Activated naive CD8-positive, alpha-beta T cell treated with anti-CD3 and anti-CD28 coated beads, Interleukin-2, amount 50 U/mL, for 16 hours (primary cell): ENCODE data around the gene IL15RA.
"Not testable (repeated sequence)": the region's sequence is repeated elsewhere in the genome, so short reads cannot be mapped to it uniquely, and the experiment has no call there.

Source experiments
- DNase-seq: peaks from one replicate; pipeline ENCODE4 v3.0.0-alpha.2; 2020; ENCODE audit warnings: low read depth, low spot score

The IL15RA gene

DNA sequence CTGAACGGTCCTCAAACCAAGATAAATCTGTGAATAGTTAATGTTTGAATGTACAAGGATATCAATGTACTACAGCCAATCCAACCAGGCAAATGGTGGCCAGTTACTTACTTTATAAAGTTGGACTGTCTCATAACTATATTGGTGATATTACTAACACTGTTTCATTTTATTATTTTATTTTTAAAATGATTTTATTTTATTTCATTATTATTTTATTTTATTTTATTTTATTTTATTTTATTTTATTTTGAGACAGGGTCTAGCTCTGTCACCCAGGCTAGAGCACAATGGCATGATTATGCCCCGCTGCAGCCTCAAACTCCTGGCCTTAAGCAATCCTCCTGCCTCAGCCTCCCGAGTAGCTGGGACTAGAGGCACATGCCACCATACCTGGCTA is 6.8 kb downstream of the IL15RA start:
- no peak for DNase-seq

DNA sequence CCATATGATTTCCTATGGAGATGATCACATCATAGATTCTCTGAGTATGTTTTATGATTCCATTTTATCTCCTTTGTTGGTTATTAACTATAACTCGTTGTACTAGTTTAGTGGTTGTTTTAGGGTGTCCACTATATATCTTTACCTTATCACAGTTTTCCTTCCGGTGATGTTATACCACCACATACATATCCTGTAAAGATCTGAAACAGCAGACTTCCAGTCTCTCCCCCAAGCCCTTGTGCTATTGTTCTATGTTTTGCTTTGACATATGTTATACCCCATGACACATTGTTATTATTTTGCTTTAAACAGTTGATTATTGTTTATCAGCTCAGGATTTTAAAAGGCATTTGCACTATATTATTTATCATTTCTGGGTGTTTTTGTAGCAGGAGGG is 7.3 kb downstream of the IL15RA start:
- no peak for DNase-seq

DNA sequence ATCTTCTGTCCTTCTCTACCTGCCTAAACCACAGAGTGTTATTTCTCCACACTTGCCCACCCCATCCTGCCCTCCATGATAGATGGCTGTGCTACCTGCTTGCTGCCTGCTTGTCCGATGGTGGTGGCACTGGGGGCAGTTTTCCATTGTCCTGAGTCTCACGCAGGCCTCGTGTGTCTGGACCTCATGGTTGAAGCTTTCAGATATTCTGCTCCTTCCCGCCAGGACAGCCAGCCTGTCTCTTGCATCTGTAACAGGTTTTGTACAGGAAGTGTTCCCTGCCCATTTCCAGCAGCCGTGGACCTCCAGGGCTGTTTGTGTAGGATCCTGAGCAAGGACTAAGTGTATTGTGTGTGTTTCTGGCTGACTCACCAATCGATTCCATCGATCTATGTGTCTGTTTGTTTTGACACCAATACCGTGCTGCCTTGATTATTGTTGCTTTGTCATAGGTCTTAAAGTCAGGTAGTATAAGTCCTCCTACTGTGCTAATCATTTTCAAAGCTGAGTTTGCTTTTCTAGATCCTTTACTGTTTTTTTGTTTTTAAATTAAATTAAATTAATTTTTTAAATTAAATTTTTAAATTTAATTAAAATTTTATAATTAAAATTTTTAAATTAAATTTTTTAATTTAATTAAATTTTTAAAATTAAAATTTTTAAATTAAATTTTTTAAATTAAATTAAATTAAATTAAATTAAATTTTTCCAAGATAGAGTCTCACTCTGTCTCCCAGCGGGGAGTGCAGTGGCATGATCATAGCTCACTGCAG is 8.5 kb downstream of the IL15RA start:
- no peak for DNase-seq

DNA sequence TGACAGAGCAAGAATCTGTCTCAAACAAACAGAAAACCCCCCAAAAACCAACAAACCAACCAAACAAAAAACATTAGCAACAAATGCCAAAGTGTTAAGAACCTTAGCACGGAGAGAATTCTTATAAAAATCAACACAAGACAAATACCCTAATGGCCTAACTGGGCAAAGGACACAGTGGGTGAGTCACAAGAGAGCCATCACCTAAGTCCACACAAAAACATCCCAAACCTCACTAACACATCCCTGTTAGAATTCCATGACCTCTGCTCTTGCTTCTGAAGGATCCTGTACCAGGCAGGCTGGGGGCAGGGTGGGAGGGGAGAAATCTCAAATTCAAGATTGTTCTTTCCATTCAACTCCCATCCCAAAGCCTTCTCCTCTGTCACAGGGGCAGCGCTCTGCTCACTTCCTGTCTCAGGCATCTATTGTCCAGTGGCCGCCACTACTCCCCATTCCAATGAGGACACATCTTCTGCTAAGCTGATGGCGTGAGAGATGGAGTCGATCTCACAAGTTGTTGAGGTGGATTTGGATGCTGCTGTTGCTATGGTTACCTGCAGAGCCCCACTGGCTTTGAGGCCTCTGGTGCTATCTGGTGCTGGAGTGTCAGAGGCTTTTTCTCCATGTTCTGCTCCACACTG is 9.2 kb downstream of the IL15RA start:
- DNase-seq = no peak

DNA sequence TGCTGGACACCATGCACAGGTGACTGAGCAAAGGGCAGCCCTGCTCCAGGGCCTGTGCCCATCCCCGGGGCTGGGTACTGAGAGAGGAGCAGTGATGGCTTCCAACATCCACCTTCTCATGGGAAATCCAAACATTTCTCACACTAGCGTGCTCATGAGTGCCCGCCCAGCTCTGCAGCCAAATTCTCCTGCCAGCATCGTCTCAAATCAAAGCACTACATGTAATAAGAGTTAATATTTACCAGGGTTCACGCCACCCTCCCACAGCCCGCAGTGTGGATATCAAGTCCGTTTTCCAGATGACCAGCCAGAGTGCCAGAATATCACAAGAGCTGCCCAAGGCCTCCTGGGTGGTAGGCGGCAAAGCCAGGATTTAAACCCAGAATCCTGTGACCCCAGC is 12.1 kb downstream of the IL15RA start:
- no peak for DNase-seq

DNA sequence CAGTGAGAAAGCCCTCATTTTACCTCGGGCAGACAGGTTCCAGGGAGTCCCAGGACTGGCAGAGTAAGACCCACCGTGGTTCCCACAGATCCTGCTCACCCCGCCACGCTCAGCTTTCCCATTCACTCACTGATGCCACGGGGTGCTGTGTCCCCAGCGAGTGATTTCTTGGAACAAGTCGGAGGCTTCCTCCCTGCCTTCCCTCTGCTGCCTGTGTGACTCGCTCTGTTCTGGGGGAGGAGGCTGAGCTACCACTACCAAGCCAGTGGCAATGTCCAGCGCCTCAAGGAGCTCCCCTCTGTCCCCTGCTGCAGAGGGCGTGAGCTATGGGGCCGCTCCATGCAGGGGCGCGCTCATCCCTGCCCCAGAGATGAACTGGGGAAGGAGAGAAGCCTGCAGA is 12.6 kb downstream of the IL15RA start:
- DNase-seq = no peak

DNA sequence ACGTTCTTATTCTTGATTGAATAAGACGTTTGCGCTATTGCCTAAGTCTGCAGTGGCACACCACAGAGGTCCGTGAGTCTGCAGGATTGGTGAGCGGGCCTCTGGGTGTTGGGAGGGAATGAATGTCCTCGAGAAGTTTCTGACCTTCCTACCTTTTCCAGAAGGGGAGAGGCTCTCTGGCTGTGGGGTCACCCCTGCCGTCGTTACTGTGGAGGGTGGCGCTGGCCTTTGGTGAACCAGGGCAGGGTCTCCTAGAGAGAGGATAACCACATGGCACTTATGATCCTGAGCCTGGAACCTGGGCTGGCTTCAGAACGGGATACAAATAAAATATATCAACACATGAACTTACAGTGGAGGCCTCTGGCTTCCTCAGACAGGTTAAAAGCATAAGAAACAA is 13.8 kb downstream of the IL15RA start:
- DNase-seq = no peak

DNA sequence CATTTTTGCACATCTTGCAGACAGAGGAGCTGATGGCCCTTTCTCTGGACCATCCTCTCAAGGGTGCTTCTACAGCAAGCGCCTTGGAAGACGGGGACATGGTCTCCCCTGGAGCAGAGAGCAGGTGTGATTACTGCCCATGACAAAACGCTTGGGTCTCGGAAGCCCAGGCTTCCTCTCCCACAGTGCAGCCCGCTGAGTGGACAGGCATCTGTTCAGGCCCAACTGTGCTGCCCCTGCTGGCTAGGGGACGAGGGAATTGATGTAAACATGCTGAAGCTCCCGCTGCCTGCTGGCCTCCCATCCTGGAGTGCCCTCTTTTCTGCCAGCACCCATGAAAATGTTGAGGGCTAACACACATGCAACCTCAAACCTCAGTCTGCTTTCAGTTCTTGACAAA is 14.3 kb downstream of the IL15RA start:
- DNase-seq = no peak

DNA sequence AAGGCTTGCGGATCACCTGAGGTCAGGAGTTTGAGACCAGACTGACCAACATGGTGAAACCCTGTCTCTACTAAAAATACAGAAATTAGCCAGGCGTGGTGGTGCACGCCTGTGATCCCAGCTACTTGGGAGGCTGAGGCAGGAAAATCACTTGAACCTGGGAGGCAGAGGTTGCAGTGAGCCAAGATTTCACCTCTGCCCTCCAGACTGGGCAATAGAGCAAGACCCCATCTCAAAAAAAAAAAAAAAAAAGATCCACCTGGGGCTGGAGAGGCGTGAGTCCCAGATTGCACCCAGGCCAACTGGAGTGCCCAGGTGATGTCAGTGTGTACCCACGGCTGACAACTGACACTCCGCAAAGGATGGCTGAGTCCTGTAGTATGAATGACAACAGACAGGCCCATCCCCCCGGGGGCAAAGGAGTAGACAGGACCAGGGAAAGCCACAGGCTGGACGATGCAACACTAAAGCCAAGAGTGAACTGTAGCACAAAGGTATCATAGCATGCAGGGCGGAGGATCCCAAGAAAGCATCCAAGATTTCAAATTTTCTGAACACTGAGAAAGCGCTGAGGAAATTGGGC is 14.9 kb downstream of the IL15RA start:
- not testable (repeated sequence) for DNase-seq

DNA sequence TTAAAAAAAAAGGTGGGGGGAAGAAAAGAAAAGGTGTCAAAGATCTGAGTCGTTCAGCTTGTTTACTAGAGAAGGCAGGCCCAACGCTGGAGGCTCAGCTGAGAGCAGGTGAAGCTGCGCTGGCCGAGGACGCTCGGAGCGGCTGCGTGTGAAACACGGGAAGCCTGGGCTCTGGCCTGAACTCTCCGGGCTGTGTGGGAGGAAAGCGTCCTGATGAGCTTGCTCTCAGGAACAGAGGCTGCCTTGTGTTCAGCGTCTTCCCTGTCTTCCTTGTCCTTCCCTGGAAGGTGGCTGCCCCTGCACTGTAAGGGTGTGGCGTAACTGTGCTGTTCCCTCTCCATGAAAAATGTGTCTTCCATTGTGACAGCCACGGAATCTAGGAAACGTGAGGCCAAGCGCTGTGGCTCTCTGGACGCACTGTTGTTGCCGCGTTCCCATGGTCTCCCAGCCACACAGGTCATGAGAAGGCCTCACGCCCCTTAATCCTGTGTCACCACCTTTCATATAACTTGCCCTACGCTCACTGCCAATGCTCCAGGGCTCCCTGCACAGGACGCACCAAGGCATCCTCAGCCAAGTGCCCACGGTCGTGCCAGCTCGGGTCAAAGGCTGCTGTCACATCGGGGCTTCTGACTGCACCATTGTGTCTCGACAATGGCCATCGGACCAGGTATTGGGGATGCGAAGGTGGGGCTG is 15.8 kb downstream of the IL15RA start:
- DNase-seq = no peak

DNA sequence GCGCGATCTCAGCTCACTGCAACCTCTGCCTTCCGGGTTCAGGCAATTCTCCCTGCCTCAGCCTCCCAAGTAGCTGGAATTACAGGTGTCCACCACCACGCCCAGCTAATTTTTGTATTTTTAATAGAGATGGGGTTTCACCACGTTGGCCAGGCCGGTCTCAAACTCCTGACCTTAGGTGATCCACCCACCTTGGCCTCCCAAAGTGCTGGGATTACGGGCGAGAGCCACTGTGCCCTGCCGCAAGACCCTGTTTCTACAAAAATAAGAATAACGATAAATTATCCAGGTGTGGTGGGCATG is 16.4 kb downstream of the IL15RA start:
- not testable (repeated sequence) for DNase-seq

DNA sequence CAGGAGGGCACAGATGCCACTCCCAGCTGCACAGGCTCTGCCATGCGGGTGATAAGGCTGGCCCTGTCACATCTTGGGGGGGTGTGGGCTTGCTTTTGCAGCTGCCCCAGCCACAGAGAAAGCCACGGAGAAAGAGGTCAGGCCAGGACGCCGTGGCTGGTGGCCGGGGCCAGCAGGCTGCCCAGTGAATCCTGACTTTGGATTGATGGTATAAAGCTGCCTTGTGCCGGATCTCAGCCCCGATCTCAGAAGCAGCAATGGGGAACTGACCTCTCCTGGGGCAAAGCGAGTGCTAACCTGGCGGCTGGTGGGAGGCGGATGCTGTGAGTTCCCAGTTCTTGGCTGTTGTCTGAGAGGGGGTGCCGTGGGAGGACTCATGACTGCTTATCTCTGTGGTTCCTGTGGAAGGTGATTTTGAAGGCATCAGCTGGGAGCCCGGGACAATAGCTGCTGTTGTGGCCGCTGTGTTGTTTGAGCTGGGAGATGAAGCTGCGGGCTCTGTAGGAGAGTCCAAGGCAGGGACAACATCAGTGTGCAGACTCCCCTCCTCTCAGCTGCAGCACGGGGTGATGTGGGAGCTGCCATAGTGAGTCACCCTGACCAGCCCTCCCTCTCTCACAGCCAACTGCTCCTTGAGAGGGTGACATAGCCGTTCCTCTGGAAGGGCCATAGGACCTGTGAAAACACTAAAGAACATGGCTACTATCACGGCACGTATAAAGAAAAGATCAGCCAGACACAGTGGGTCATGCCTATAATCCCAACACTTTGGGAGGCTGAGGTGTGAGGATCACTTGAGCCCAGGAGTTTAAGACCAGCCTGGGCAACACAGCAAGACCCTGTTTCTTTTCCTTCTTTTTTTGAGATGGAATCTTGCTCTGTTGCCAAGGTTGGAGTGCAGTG is 17.0 kb downstream of the IL15RA start:
- no peak for DNase-seq

DNA sequence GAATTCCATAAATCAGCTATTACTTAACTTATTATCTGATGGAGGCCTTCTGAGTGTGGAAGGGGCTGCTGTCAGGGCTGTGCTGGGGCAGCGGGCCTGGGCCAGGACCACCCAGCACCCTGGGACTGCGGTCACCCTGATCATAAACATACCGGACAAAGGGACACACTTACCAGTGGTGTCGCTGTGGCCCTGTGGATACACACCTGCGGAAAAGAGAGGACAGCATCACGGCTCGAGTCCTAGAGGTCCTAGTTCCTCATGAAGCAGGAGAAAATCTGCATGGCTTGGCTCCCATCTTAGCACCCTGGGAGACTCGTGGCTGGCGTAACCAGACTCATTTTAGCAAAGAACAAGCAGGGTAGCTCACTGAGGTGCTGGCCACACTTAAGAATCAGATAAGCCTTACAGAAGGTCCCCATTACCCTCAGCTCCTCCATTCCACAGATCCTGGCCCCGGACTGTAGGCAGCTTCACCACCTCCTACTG is 17.7 kb downstream of the IL15RA start:
- DNase-seq = no peak

DNA sequence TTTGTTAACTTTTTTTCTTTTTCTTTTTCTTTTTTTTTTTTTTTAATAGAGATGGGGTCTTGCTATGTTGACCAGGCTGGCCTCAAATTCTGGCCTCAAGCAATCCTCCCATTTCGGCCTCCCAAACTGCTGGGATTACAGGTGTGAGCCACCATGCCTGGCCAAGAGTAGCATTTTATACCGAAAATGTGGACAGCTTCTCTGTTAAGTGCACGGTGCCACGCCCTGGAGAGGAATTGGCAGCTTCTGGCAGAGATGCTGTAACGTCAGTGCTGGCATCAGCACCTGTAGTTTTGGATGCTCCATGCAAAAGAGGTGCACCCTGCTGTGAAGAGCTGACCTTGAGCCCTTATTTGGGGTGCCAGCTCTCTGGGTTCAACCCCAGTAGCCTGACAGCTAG is 18.2 kb downstream of the IL15RA start:
- no peak for DNase-seq

DNA sequence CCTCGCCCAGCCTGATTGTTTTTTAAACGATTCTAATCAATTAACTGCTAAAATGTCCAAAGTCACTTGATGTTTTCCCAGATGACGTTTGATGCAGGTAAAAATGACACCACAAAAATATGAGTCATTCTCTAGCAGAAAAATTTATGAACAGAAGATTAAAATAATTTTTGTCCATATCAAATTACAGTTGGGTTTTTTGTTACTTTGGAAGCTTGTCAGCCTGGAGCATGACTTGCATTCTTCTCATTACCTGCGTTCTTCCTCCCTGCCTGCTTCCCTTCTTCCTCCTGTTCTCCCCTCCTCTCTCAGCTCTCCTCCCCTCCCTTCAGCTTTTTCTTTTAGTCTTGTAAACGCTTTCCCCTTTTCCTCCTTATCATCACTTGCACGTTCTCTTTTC is 18.7 kb downstream of the IL15RA start:
- no peak for DNase-seq

DNA sequence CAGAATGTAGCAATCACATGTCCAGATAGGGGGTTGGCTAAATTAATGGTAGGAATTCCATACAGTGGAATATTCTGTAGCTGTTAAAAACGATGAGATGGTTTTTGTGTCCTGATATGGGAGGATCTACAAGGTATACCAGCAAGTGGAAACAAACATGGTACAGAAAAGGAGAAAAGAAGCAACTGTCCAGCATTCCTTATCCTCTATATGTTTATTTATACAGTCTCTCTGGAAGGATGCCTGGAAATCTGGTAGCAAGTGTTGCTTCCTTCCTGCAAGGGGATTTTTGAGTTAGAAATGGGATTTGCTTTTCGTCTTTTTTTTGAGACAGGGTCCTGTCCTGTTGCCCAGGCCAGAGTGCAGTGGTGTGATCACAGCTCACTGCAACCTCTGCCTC is 19.3 kb downstream of the IL15RA start:
- DNase-seq = no peak

DNA sequence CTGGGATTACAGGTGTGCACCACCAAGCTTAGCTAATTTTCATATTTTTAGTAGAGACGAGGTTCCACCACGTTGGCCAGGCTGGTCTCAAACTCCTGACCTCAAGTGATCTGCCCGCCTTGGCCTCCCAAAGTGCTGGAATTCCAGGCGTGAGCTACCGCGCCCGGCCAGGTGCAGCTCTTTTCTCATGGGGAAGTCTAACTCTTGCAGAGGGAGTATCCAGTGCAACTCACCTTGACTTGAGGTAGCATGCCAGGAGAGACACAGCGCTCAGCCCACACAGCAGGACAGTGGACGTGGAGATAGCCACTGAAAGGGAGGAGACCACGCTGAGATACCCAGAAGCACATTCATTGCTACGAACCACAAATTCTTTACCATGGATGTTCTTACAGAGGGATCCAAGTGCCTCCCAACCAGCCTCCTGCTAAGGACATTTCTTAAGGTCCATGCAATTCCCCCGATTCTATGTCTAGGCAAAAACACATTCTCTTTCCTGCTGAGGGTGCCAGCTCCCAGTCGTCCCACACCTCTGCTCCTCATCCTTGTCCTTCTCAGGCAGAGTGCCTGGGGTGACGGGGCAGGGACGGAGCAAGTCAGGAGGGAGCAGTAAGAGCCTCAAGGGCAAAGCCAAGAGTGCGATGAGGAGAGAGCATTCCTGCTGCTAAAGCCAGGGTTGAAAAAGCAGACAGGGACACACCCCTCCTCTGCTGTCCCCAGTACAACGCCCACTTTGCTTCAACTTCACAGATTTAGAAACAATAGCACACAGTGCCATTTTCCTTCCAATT is 21.0 kb downstream of the IL15RA start:
- no peak for DNase-seq

DNA sequence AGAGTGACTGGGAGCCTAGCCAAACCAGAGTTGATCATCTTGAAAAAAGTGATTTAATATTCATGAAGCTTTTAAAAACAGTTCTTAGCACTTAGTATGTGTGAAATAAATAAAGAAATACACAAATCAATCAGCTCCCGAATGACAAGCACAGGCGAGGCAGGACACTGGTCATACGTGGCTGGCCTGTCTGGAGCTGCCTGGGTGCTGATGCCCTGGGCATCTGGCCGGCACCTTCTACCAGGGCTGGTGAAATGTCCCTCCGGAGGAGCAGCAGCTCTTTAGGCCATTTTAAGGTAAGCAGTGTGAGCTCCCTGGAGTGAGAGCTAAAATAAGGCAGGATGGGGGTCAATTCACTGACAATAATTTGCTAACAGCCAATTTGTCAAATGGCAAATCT is 23.7 kb downstream of the IL15RA start:
- no peak for DNase-seq

DNA sequence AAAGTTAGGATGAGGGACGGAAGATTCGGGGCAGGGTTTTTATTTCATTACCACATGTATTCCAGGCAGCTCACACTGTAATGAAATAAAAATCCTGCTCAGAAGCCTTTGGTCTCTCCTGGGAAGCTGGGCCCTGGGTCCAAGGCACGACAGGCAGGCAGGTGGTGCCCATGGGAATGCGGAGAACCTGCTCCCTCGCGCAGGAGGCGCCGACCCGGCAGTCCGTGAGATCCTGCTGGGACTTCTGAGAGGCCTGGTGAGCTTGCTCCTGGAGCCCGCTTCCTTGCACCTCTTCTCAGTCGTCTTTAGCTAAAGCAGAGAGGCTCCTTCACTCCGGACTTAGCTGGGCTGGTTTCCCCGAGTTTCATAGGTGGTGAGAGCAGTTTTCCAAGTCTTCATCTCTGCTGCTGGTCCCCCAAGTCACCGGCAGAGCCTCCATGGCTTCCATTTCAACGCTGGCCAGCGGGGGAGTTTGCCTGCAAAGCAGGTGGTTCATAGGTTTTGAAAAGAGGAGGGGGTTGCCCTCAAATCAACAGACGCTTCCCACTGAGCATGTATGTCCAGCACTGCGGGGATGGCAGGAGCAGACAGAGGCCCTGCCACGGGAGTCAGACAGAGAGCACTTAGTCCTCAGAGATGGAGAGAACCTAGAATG is 24.5 kb downstream of the IL15RA start:
- DNase-seq = no peak

DNA sequence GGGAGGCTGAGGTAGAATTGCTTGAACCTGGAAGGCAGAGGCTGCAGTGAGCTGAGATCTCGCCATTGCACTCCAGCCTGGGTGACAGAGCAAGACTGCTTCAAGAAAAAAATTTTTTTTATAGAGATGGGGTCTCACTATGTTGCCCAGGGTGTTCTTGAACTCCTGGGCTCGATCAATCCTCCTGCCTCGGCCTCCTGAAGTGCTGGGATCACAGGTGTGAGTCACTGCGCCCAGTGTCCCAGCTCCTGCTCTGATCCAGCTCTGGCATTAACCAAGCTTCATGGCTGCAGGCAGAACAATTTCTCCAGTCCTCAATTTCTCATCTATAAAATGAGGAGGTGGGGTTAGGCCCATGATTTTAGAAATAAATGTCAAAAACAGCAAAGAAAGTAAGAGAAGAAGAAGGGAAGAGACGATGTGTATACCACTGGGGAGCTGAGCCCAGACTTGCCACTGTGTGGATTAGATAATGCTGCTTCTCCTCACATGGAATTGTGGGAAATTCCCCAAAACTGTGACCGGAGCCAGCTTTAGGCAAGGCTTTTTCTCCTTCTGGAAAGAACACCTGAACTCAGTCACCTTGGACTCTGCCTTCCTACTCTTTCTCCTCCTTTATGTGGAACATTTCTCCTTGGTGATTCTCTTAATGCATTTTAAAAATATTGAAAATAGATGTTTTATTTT is 25.5 kb downstream of the IL15RA start:
- no peak for DNase-seq
